8988T (cell line): Measurements from ENCODE around the gene LUC7L3.

ENCODE experiments used
- DNase-seq: peaks from one replicate; pipeline ENCODE4 v3.0.0; 2011

LUC7L3 gene

DNA sequence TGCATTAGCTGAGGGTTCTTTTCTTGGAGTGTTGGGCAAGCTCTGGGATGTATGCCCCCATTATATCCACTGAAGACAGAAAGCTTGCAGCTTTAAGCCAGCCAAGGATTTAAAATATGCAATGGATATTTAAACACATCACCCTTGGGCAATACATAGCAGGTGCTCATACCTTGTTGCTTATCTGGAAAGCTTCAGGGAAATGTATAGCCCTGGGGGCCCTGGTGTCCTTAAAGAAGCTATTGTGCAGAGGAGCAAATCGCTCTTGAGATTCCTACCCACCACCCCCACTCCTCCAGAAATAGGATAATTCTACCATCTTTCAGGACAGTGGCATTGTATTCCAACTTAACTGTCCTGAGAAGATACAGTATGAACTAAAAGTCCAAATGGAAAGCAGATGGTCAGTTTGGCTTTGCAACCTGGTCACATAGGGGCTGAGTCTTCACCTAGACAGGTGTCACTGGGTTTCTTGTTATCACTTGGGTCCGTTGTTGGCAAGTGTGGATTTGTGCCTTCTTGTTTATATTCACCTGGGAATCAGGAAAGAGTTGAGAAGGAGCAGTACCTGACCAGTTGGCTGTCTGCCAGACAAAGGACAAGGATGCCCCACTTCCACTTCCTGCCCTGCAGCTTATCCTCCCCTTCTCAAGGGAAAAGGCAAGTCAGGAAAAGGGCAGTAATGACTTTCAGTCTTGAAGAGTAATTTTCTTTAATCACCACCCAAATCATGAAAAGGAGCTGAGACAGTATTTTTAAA is 44.5 kb downstream of the LUC7L3 start:
- DNase-seq = no peak

DNA sequence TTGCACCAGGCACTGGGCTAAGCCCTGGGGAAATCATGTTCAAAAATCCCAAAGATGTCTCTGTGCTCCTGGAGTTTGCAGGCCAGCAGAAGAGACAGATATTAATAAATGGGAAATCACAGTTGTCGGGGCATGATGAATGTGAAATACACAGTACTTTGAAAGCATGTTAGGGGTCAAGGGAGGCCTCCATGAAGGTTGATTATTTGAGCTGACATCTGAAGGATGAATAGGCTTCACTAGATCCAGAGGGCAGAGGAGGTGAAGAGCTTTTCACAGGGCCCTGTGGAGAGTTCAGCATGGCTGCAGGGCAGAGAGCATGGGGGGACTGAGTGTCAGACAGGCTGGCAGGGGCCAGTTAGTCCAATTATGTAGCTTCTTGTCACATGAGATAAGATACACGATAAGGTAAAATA is 45.3 kb downstream of the LUC7L3 start:
- DNase-seq = no peak

DNA sequence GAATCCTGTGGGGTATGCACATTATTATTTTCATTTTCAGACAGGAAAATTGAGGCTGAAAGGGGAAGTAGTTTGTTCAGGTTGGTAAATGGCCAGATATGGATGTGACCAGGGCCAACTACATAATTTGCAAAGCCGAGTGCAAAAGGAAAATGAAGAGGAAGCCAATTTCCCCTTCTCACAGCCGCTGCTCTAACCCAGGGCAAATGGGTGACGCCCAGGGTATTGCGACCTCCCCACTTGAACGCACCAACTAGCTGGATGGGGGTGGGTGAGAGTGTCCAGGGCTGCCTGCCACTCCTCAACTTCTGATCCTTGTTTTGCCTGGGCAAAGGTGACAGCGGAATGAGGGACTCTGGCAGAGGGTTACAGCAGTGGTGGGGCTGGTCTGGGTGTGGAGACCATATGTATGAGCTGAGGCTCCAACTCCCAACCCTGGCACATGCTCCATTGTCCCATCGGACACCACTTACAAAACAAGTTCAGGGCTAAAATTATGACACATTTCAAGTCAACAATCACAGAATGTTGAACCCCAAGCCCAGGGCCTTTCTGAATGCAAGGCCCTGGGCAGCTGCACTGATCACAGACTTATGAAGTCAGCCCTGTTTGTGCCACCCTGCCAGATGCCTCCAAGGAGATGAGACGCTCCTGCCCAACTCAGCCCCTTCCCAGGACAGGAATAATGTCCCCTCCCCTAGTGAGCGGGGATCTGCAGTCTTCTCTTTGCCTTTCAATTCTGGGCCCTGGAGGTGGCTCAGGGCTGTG is 46.2 kb downstream of the LUC7L3 start:
- no peak for DNase-seq

DNA sequence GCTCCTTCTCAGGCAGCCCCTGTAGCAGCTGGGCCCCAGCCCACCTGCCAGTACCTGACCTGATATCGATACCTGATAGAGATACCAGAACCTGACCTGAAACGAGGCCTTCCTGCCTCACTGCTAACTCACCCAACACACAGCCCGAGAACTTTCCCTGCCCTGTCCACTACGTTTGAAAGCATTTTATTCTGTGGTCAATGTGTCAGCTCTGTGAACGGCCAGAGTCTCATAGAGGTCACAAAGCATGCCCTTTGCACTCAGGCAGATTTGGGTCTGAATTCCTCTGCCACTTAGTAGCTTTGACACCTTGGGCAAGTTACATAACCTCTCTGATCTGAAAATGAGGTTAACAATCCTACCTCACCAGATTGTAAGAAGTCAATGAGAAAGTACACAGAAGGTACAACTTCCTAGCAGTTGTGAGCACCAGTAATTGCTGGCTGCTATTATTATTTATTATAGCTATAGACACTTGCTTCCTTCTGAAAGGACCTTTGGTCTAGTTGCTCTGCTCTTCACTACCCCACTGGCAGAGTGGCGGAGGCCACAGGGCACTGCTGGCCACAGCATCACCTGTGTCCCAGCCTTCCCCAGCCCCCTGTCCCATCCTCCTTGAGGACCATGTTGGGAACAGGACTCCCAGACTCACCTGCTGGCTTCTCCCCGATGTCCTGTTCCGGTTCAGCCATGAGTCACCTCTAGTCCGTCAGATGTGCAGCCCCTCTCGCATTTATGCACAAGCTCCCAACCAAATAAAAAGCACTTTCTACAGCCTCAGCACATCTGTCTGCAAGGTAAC is 47.0 kb downstream of the LUC7L3 start:
- no peak for DNase-seq

DNA sequence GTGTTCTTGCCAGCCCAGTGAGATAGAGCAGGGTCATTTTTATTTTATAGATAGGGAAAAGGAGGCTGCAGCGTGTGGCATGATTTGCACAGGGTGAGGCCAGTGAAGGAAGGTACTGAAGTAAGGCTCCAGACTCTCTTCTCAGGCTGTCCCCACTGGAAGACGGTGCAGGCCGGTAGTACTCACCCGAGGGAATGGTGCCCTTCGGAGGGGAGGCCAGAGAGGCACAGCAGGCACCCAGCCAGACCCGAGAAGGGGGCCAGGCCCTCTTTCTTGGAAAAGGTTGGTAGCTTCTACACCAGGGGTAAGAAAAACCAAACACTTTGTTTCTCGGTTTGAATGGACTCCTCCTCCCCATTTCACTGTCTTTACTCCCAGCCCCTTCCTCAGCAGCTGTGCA is 47.6 kb downstream of the LUC7L3 start:
- no peak for DNase-seq

DNA sequence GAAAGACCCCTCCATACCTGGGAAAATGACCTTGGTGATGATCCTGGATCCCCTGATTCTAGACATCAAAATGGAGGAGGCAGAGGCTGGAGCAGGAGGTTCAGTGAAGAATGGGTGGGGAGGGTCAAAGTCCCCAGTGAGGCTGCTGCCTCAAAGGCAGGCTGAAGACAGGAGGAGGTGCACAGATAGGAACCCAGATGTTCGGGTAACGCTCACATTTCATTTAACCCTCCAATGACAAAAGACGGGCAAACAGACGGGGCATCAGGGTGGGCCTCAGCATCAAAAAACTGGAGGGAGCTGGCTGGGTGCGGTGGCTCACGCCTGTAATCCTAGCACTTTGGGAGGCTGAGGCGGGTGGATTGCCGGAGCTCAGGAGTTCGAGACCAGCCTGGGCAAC is 48.0 kb downstream of the LUC7L3 start, which contains the start of gene ANKRD40CL:
TSS of gene ANKRD40CL (minus strand) at position 73 of the 400 bp plus-strand sequence. CDS start 605 bp downstream, outside the sequence.
- DNase-seq = no peak

DNA sequence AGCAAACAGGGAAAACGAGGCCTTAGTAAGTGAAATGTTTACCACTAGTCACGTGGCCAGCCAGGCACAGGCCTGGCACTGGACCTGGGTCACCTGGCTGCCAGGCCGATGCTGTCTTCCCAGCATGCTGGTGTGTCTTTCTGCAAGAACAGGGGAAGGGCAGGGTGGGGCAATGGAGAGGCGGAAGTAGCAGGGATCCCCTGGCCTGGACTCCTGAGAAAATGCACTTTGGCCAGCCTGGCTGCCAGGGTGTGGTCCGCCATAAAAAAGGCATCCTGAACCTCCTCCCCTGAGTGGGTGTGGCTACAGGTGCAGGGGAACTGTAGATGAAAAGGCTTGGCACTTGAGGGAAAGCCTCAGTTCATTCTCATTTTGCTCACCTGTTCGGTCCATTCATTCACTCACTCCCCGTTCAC is 49.0 kb downstream of the LUC7L3 start:
- no peak for DNase-seq

DNA sequence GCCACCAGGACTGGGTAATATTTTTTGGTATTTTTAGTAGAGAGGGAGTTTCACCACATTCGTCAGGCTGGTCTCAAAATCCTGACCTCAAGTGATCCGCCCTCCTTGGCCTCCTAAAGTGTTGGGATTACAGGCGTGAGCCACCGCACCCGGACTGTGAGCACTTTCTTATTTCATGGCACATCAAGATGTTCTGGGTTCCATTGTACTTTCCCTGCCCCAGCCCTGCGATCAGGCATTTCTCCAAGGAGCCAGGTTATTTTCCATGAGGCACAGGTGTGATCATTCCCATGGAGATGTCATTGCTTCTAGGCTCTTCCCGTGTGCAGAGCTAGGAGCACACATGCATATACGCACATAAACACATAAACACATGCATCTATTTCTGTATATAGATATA is 50.5 kb downstream of the LUC7L3 start:
- no peak for DNase-seq

DNA sequence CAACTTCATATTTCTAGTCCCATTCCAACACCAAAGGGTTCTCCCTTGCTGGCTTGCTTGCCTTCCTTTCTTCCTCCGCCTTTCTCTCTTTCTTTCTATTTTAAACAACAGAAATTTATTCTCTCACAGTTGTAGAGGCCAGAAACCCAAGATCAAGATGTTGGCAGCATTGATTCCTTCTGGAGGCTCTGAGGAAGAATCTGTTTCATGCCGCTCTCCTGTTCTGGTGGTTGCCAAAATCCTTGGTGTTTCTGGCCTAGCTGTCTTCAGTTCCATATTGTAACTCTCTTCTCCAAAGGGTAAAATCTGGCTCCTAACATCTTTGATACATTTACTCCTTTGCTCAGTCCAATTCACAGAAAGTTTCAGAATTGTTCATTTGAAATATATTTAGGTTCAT is 50.9 kb downstream of the LUC7L3 start:
- no peak for DNase-seq

DNA sequence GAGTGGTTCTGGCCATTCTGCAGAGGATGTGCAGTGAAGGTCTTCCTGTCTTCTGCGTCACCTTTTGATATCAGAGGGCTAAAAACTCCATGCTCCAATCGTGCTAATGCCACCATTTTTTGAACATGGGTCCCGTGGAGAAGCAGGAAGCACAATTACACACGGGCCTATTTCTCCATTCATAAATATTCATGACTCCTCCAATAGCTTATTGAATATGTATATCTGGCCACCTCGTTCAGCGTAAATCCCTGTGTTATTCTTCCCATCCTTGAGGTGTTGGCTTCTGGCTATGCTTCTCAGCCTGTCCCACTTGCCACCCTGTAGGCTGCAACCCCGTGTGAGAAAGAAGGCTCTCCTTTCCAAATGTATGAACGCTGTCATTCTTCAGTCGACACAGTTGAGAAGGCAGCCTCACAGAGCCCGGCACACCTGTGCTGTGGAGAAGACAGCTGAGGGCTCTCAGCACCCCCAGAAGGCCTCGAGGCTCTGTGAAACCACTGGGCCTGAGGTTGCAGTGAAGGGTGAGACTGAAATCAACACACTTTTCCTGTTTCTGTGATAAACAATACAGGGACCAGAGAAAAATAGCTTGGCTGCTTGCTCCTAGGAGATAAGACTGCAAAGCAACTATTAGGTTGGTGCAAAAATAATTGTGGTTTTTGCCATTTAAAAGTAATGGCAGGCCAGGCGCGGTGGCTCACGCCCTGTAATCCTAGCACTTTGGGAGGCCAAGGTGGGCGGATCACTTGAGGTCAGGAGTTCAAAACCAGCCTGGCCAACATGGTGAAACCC is 52.8 kb downstream of the LUC7L3 start:
- DNase-seq = no peak

DNA sequence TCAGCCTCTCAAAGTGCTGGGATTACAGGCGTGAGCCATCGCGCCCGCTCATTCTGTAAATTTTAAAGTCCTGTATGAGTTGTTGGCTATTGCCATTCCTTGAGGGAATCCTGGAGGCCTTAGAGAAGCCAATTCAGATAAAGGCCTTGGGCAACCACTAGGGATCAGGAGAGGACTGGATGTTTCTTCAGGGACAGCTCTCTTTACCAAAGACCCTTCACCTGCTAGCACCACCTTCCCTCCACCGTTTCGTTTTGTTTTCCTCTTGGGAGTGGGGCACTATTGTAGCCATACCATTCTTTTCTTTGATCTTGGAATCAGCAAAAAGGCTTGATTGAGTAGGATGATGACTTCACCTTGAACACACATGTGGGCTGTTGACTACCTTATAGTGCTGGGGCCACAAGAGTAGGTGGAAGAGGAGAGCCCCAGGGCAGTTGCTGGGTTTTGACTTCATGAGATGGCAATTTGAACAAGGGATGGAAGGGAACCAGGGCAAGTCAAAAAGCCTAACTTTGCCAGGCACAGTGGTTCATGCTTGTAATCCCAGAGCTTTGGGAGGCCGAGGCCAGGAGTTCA is 54.9 kb downstream of the LUC7L3 start:
- no peak for DNase-seq

DNA sequence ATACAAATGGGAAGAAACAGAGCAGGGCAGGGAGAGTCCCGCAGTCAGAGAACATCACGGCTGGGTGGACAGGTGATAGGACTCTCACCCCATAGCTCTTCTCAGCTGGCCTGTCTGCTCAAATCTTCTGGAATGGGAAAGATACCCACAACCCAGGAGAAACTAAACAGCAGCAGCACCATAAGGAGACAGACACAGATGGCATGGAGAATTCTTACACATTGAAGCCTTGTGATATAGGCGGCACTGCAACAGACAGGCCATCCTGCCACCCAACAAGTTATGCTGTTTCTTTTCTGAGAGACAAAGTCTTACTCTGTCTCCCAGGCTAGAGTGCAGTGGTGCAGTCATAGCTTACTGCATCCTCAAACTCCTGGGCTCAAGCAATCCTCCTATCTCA is 56.5 kb downstream of the LUC7L3 start:
- no peak for DNase-seq

DNA sequence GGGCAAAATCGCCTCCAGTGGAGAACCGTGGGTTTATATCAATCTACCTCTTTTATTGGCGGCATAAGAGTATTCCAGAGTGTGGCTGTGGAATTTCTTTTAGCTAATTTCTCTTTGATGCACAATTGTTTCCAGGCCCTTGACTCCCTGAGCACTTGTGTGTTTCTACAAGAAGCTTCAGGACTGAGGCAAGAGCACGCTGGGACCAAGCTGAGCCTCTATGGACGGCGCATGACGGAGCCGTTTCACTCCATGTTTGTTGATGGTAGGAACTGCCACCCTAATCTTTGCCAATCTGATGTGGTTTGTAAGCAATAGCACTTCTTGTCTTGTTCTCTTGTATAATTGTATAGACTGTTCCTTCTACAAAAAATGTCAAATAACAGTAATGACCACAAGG is 59.1 kb downstream of the LUC7L3 start:
- no peak for DNase-seq

DNA sequence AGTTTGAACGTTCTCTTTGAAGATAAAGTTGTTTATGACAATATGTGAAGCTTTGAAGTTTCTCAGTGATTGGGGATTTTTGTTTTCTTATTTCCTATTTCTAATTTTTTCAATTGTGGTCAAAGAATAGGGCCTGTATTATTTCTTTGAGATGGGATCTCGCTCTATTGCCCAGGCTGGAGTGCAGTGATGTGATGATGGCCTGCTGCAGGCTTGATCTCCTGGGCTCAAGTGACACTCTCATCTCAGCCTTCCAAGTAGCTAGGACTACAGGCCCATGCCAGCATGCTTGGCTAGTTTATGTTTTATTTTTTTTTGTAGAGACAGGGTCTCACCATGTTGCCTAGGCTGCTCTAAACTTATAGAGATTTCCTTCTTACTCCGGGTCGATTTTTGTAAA is 59.6 kb downstream of the LUC7L3 start:
- DNase-seq = no peak

DNA sequence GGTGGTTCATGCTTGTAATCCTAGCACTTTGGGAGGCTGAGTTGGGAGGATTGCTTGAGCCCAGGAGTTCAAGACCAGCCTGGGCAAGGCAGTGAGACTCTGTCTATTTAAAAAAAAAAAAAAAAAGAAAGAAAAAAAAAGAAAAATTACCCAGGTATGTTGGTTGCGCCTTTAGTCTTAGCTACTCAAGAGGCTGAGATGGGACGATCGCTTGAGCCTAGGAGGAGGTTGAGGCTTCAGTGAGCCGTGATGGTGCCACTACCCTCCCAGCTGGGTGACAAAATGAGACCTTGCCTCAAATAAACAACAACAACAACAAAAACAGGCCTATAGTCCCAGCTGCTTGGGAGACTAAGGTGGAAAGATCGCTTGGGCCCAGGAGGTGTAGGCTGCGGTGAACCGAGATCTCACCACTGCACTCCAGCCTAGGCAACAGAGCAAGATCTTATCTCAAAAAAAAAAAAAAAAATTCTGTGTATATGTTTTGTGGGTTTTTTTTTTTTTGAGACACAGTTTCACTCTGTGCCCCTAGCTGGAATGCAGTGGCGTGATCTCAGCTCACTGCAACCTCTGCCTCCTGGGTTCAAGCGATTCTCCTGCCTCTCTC is 60.4 kb downstream of the LUC7L3 start:
- no peak for DNase-seq

DNA sequence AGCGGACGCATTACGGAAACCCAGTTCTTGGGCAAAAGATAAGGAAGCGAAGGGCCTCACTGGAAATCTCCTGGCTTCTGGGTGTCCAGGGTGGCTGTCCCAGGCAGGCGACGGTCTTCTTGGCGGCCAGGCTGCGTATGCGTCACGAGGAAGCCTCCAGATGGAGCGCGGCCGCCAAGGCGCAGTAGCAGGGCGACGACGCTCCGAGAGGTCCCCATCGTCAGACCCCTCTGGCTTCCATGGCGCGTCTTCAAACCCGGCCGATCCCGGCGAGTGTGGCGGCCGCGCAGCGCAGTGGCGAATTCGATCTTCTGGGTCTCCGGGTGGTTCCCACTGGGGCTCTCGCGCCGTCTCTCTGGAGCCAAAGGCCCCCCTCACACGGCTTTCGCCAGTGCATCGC is 61.8 kb downstream of the LUC7L3 start:
- DNase-seq = no peak

DNA sequence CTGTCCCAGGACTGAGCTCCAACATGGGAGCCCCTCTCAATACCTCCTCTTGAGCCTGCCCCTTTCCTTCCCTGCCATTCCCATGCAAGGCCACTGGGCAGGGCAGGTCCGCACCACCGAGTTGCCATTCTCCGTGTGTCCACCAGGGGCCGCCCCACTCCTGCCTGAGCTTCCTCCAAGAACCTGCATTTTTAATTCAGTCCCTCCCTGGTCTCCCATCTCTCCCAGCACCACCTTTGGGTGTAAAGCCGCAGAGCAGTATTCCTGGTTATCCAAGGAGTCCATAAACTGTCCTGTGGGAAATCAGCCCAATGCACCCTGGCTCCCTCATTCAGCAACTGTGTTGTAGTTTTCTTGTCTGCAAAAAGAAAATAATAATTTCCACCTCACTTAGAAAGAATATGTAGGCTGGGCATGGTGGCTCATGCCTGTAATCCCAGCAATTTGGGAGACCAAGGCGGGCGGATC is 63.8 kb downstream of the LUC7L3 start:
- peak; percentile 96 for DNase-seq

DNA sequence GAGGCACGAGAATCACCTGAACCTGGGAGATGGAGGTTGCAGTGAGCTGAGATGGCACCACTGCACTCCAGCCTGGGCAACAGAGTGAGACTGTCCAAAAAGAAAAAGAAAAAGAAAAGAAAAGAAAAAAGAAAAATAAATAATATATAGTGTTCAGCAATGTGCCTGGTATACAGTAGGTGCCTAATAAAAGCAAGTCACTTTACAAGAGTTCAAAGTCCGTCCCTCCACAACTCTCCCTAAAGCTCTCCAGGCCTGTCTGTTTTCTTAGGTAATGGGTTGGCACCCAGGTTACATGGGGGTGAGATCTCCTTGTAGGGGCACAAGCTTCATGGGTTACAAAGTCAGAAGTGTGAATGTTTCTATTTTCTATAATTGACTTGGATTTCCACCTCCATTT is 64.5 kb downstream of the LUC7L3 start:
- no peak for DNase-seq

DNA sequence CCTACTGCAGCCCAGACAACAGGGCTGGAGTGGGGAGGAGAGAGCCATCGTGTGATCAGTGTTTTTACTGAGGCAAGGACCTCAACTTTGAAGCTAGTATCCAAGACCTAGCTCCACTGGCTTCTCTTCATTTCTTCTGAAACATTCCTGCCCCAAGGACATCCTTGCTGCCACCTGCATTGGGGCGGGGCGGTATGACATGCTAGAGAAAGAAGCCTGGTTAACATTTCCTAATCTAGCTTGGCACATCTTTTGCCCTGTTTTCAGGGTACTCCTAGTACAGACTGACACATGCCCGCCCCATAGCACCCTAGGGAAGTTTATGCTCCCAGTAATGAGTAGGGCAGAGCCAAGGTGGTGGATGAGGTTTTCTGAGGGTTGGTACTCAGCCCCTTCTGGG is 65.7 kb downstream of the LUC7L3 start:
- no peak for DNase-seq

DNA sequence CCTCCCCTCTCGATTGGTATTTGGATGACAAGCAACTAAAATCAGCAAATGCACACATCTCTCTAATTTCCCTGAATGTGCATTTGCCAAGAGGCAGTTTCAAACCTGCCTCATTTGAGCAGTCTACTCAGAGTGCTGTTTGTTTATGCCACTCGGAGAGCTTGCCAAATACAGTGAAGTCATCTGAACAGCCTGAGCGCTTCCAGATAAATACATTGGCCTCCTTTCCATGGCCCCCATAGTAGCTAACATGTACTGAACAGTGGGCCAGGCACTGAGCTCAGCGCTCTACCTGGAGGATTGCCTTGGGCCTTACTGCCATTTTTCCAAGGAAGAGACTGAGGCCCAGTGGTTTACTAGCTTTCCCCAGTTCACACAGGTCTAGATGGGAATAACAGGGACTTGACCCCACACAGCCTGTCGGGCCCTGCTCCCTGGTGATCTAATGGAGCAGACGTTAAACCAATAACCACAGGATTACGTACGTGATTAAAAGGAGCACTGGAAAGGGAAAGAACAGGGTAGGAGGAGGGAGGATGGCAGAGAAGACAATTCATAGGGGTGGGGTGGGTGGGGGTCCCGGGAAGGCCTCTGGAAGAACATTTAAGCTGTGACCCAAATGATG is 66.7 kb downstream of the LUC7L3 start:
- no peak for DNase-seq

DNA sequence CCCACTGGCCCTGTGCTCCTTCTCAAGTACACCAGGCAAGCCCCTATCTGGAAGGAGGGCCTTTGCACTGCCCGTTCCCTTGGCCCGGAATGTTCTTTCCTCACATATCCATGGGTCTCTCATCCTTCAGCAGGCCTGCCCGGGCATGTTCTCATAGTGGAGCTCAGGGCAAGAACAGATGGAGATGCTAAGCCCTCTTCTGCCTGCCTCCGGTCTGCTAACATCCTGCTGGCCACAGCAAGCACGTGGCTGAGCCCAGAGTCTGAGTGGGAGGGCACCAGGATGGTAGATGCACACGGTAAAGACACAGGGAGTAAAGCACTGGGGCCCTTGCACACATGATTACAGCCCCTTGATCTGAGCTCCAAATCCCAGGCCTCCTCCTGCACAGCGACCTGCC is 67.7 kb downstream of the LUC7L3 start:
- no peak for DNase-seq
